Body of pancreas (tissue), 4 donors: ENCODE results near the gene GYPC. TPM values are rescaled to one million over a fixed set of nuclear protein-coding genes. Genes with fewer than 3 reads are reported as not detected.
"Not testable (repeated sequence)": the region's sequence is repeated elsewhere in the genome, so short reads cannot be mapped to it uniquely, and the experiment has no call there.

Source experiments
- ATAC-seq: fragments of 150-250 bp; one replicate; pipeline ENCODE4 v1.9.1; 2016
- DNase-seq, 4 donors: peaks; one replicate each; pipeline ENCODE4 v3.0.0-alpha.2; 2019
- H3K27ac ChIP-seq, 4 donors: fragments of 200-600 bp; sonication (generic); 1 replicate in 3 of 4; 2 replicates in 1 of 4; pipeline versions ENCODE4 v1.5.1 to v1.6.1; 2016 to 2019; ENCODE audit warnings: mild to moderate bottlenecking in 1 of 4, mixed read lengths in 1 of 4, moderate library complexity in 1 of 4
- H3K27me3 ChIP-seq, 2 donors: fragments of 200-600 bp; sonication (generic); one replicate each; pipeline ENCODE4 v1.6.0; 2016; ENCODE audit warnings: mild to moderate bottlenecking in 1 of 2
- H3K36me3 ChIP-seq, 2 donors: fragments of 200-600 bp; sonication (generic); replicated peaks in 1 of 2; 2 replicates each; pipeline ENCODE4 v1.5.1; 2016; ENCODE audit warnings: low read depth in 2 of 2; ENCODE audit not compliant: insufficient read depth in 1 of 2
- H3K4me1 ChIP-seq: fragments of 200-600 bp; sonication (generic); one replicate; pipeline ENCODE4 v1.6.0; 2016
- H3K4me3 ChIP-seq, 2 donors: fragments of 200-600 bp; sonication (generic); 1 replicate in 1 of 2; 2 replicates in 1 of 2; pipeline ENCODE4 v1.5.1; 2016 to 2019
- H3K9me3 ChIP-seq, 3 donors: fragments of 200-600 bp; sonication (generic); 1 replicate in 2 of 3; 2 replicates in 1 of 3; pipeline ENCODE4 v1.5.1; 2016
- CTCF ChIP-seq, 7 experiments: fragments of 450-650 bp in 4 of 7; fragments of 200-600 bp in 3 of 7; sonication (generic) in 3 of 7; IDR thresholded peaks; one replicate each; pipeline ENCODE4 v1.5.1; 2016 to 2019; ENCODE audit warnings: antibody characterized with exemption in 7 of 7
- POLR2A ChIP-seq, 3 donors: fragments of 450-650 bp; IDR thresholded peaks; one replicate each; pipeline ENCODE4 v1.6.1; 2016; ENCODE audit warnings: antibody characterized with exemption in 3 of 3, mild to moderate bottlenecking in 2 of 3
- WGBS, 2 donors: methylation state at CpG; one replicate each; pipeline ENCODE4 v1.1.5; 2017; 5-methylcytosine and 5-hydroxymethylcytosine counted together
- intact Hi-C: fragments of 100-400 bp; cut with DNase I; formaldehyde crosslinking; loops from one replicate; pipeline ENCODE4 v1.15.1; 2023
- total RNA-seq, 2 donors: library from RNA; depleted of rRNA; stranded (reverse); fragments of >200 nt; gene quantifications; one replicate each; pipeline ENCODE4 v1.1.0, GENCODE V29; 2016

Gene GYPC
- total RNA-seq, 2 donors from 2014 or later, result 26.4 to 28.8 TPM

- intact Hi-C loops, result no loop called here
- Histone ChIP-seq H3K4me3 (no peak overlapping the region), H3K27me3 (no peaks in the 10 kb centered on the region), H3K9me3 (no peaks in the 10 kb centered on the region), H3K4me1 (no peaks in the 10 kb centered on the region), H3K27ac (no peak overlapping the region), H3K36me3 (no peaks in the 10 kb centered on the region)
- ATAC-seq, result no peak
- DNase-seq, result no peak
- TF ChIP-seq CTCF (IDR thresholded peaks at IDR 0.05) (no peak), POLR2A (IDR thresholded peaks at IDR 0.05) (no peak)
- 64 to 76% methylated on average over 6 of the region's 6 CpGs for WGBS, 2 donors
These were observed 12.5 kb upstream of the GYPC start for GRCh38 chr2:126643431-126643830.

- H3K4me1 ChIP-seq, result no peaks in the 10 kb centered on the region
- no peak overlapping the region for H3K27ac ChIP-seq
- DNase-seq, result no peak
- no peaks in the 10 kb centered on the region for H3K27me3 ChIP-seq
- ATAC-seq, result no peak
- 60 to 75% methylated on average over 3 of the region's 3 CpGs for WGBS, 2 donors
- no peak for TF ChIP-seq POLR2A (IDR thresholded peaks at IDR 0.05)
- no peak for TF ChIP-seq CTCF (IDR thresholded peaks at IDR 0.05)
- intact Hi-C loops, result no loop called here
- no peaks in the 10 kb centered on the region for H3K36me3 ChIP-seq
- H3K4me3 ChIP-seq, result no peak overlapping the region
- H3K9me3 ChIP-seq, result no peaks in the 10 kb centered on the region
These were observed 12.0 kb upstream of the GYPC start for GRCh38 chr2:126643972-126644371.

GRCh38 chr2:126644630-126645191, 11.2 kb upstream of the GYPC start:
- H3K27ac ChIP-seq, result no peak overlapping the region
- WGBS, 2 donors, result 11 to 24% methylated on average over 2 of the region's 2 CpGs
- DNase-seq (no peak), ATAC-seq (no peak)
- TF ChIP-seq POLR2A (IDR thresholded peaks at IDR 0.05) (no peak), CTCF (IDR thresholded peaks at IDR 0.05) (no peak)
- no peaks in the 10 kb centered on the region for H3K27me3 ChIP-seq
- no peaks in the 10 kb centered on the region for H3K4me1 ChIP-seq
- intact Hi-C loops, result no loop called here
- no peaks in the 10 kb centered on the region for H3K9me3 ChIP-seq
- no peak overlapping the region for H3K4me3 ChIP-seq
- no peaks in the 10 kb centered on the region for H3K36me3 ChIP-seq

GRCh38 chr2:126645211-126645618, 10.7 kb upstream of the GYPC start:
- Histone ChIP-seq H3K4me3 (no peak overlapping the region), H3K9me3 (no peaks in the 10 kb centered on the region), H3K36me3 (no peaks in the 10 kb centered on the region), H3K4me1 (no peaks in the 10 kb centered on the region), H3K27me3 (no peaks in the 10 kb centered on the region), H3K27ac (no peak overlapping the region)
- intact Hi-C loops, result no loop called here
- WGBS, 2 donors, result 86 to 88% methylated on average over 1 of the region's 1 CpG
- TF ChIP-seq CTCF (IDR thresholded peaks at IDR 0.05) (no peak), POLR2A (IDR thresholded peaks at IDR 0.05) (no peak)
- no peak for ATAC-seq
- no peak for DNase-seq

- Histone ChIP-seq H3K27me3 (no peaks in the 10 kb centered on the region), H3K4me3 (no peak overlapping the region), H3K9me3 (no peaks in the 10 kb centered on the region), H3K36me3 (no peaks in the 10 kb centered on the region), H3K27ac (no peak overlapping the region), H3K4me1 (no peaks in the 10 kb centered on the region)
- no peak for TF ChIP-seq CTCF (IDR thresholded peaks at IDR 0.05)
- no peak for TF ChIP-seq POLR2A (IDR thresholded peaks at IDR 0.05)
- DNase-seq, result no peak
- intact Hi-C loops, result no loop called here
- 70 to 73% methylated on average over 3 of the region's 3 CpGs for WGBS, 2 donors
- no peak for ATAC-seq
These were observed 9.9 kb upstream of the GYPC start for GRCh38 chr2:126646026-126646425.

- intact Hi-C loops, H3K27ac ChIP-seq, H3K36me3 ChIP-seq, ATAC-seq, H3K27me3 ChIP-seq, H3K9me3 ChIP-seq, DNase-seq, H3K4me3 ChIP-seq, H3K4me1 ChIP-seq: not testable (repeated sequence)
- 54 to 90% methylated on average over 1 of the region's 1 CpG for WGBS, 2 donors
These were observed 8.1 kb upstream of the GYPC start for GRCh38 chr2:126647714-126648344.

- ATAC-seq, H3K27me3 ChIP-seq: not testable (repeated sequence)
- WGBS, 2 donors, result 56 to 67% methylated on average over 5 of the region's 5 CpGs
These were observed 7.6 kb upstream of the GYPC start for GRCh38 chr2:126648345-126648786.

More at GRCh38 chr2:126648345-126648786, 7.6 kb upstream of the GYPC start:
- H3K4me3 ChIP-seq, DNase-seq, H3K27ac ChIP-seq, H3K9me3 ChIP-seq, H3K4me1 ChIP-seq, H3K36me3 ChIP-seq, intact Hi-C loops: not testable (repeated sequence)
